ENCODE results near the gene TSPAN33. TPM values are rescaled to one million over a fixed set of nuclear protein-coding genes. Genes with fewer than 3 reads are reported as not detected.
"Not testable (repeated sequence)": the region's sequence is repeated elsewhere in the genome, so short reads cannot be mapped to it uniquely, and the experiment has no call there.

Gene TSPAN33
- total and polyA plus RNA-seq, 10 of the 15 experiments (the other 5 are each of a cell fraction or from before 2014, with no cell fraction given): 12.0 to 123 (median 86.3) TPM

DNA sequence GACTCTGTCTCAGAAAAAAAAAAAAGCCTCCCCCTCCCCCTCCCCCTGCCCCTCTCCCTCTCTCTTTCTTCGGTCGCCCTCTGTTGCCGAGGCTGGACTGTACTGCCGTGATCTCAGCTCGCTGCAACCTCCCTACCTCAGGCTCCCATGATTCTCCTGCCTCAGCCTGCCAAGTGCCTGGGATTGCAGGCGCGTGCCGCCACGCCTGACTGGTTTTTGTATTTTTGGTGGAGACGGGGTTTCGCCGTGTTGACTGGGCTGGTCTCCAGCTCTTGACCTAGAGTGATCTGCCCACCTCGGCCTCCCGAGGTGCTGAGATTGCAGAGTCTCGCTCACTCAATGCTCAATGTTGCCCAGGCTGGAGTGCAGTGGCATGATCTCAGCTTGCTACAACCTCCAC is 71.2 kb downstream of the TSPAN33 start:
- H3K36me3 ChIP-seq (ENCODE audit: control insufficient read depth in 2 of 2, insufficient read depth in 2 of 2, low read length in 1 of 2); H2AFZ ChIP-seq (ENCODE audit: control insufficient read depth, low read depth, low read length); ATAC-seq; H3K79me2 ChIP-seq (ENCODE audit: control insufficient read depth, insufficient read depth, low read length); H3K27me3 ChIP-seq (replicated peaks in 1 of 2; ENCODE audit: control insufficient read depth in 2 of 2, insufficient read depth in 2 of 2, low read length in 1 of 2); H3K4me3 ChIP-seq; POLR2A ChIA-PET; H3K9me3 ChIP-seq (replicated peaks; ENCODE audit: control insufficient read depth, insufficient read depth, low read length); FAIRE-seq; H3K9ac ChIP-seq (ENCODE audit: control insufficient read depth, insufficient read depth, low read length); H4K20me1 ChIP-seq (ENCODE audit: control insufficient read depth, insufficient read depth); H3K4me1 ChIP-seq (ENCODE audit: control insufficient read depth, insufficient read depth, low read length); H3K27ac ChIP-seq (ENCODE audit: control insufficient read depth, insufficient read depth); DNase-seq (ENCODE audit: low read depth, low spot score); H3K4me2 ChIP-seq (ENCODE audit: control insufficient read depth, insufficient read depth); in situ Hi-C loops (cut with MboI); BruUV-seq (replicated peaks): not testable (repeated sequence)
- 85% methylated on average over 10 of the region's 15 CpGs for WGBS (ENCODE audit: insufficient coverage, insufficient replicate concordance, low lambda C conversion rate, missing lambda C conversion rate)
- CTCF ChIA-PET: interaction anchor here (0.7 to 9.6 kb wide), 4 partner anchors 52 to 152 kb away, joined by 3 to 109 read pairs (median 4); no protein-coding TSS in a partner anchor
- SMC1A ChIA-PET (ENCODE audit: uncharacterized antibody, unreplicated experiment): interaction anchor here (1.2 kb wide), 1 partner anchor 48 kb away, joined by 3 read pairs; no protein-coding TSS in a partner anchor
- TF ChIP-seq PAX5 (IDR thresholded peaks at IDR 0.05; ENCODE audit: borderline replicate concordance, low read depth, low read length): 0 out of 2 replicates have a peak, but pooled peaks have one; percentile 8
- intact Hi-C loops (cut with micrococcal nuclease; ENCODE audit: unreplicated experiment): loop anchor here (10.0 kb wide), 1 partner anchor 251 kb away; no protein-coding TSS in a partner anchor
- RAD21 ChIA-PET (ENCODE audit: unreplicated experiment): interaction anchor here (0.7 kb wide), 1 partner anchor 160 kb away, joined by 5 read pairs; no protein-coding TSS in a partner anchor

DNA sequence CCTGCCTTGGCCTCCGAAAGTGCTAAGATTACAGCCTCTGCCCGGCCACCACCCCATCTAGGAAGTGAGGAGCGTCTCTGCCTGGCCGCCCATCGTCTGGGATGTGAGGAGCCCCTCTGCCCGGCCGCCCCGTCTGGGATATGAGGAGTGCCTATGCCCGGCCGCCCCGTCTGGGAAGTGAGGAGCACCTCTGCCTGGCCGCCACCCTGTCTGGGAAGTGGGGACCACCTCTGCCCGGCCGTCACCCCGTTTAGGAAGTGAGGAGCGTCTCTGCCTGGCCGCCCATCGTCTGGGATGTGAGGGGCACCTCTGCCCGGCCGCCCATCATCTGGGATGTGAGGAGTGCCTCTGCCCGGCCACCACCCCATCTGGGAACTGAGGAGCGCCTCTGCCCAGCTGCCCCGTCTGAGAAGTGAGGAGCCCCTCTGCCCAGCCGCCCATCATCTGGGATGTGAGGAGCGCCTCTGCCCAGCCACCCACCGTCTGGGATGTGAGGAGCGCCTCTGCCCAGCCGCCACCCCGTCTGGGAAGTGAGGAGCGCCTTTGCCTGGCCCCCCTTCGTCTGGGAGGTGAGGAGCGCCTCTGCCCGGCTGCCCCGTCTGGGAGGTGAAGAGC is 71.7 kb downstream of the TSPAN33 start:
- H3K27ac ChIP-seq (ENCODE audit: control insufficient read depth, insufficient read depth); H4K20me1 ChIP-seq (ENCODE audit: control insufficient read depth, insufficient read depth); H3K4me3 ChIP-seq; FAIRE-seq; H3K9ac ChIP-seq (ENCODE audit: control insufficient read depth, insufficient read depth, low read length); H3K9me3 ChIP-seq (replicated peaks; ENCODE audit: control insufficient read depth, insufficient read depth, low read length); H3K36me3 ChIP-seq (ENCODE audit: control insufficient read depth in 2 of 2, insufficient read depth in 2 of 2, low read length in 1 of 2); H3K79me2 ChIP-seq (ENCODE audit: control insufficient read depth, insufficient read depth, low read length); BruUV-seq (replicated peaks); POLR2A ChIA-PET; in situ Hi-C loops (cut with MboI); H2AFZ ChIP-seq (ENCODE audit: control insufficient read depth, low read depth, low read length); H3K27me3 ChIP-seq (replicated peaks in 1 of 2; ENCODE audit: control insufficient read depth in 2 of 2, insufficient read depth in 2 of 2, low read length in 1 of 2); H3K4me2 ChIP-seq (ENCODE audit: control insufficient read depth, insufficient read depth); DNase-seq (ENCODE audit: low read depth, low spot score); H3K4me1 ChIP-seq (ENCODE audit: control insufficient read depth, insufficient read depth, low read length); ATAC-seq; SMC1A ChIA-PET (ENCODE audit: uncharacterized antibody, unreplicated experiment); RAD21 ChIA-PET (ENCODE audit: unreplicated experiment): not testable (repeated sequence)
- CTCF ChIA-PET: interaction anchor here (0.7 to 9.6 kb wide), 3 partner anchors 53 to 152 kb away, joined by 3 to 109 read pairs (median 4); no protein-coding TSS in a partner anchor
- WGBS (ENCODE audit: insufficient coverage, insufficient replicate concordance, low lambda C conversion rate, missing lambda C conversion rate): 85% methylated on average over 33 of the region's 34 CpGs
- intact Hi-C loops (cut with micrococcal nuclease; ENCODE audit: unreplicated experiment): loop anchor here (10.0 kb wide), 1 partner anchor 251 kb away; no protein-coding TSS in a partner anchor

DNA sequence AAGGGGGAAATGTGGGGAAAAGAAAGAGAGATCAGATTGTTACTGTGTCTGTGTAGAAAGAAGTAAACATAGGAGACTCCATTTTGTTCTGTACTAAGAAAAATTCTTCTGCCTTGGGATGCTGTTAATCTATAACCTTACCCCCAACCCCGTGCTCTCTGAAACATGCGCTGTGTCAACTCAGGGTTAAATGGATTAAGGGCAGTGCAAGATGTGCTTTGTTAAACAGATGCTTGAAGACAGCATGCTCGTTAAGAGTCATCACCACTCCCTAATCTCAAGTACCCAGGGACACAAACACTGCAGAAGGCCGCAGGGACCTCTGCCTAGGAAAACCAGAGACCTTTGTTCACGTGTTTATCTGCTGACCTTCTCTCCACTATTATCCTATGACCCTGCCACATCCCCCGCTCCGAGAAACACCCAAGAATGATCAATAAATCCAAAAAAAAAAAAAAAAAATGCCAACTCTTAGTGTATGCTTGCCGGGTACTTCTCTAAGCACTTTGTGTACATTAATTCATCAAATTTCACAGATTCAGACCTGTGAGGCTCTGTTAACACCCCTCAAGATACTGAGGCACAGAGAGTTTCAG is 72.4 kb downstream of the TSPAN33 start:
- ATAC-seq; in situ Hi-C loops (cut with MboI); H3K4me1 ChIP-seq (ENCODE audit: control insufficient read depth, insufficient read depth, low read length); H3K9ac ChIP-seq (ENCODE audit: control insufficient read depth, insufficient read depth, low read length); BruUV-seq (replicated peaks); H3K4me2 ChIP-seq (ENCODE audit: control insufficient read depth, insufficient read depth); FAIRE-seq; H3K4me3 ChIP-seq; H3K9me3 ChIP-seq (replicated peaks; ENCODE audit: control insufficient read depth, insufficient read depth, low read length); H3K27ac ChIP-seq (ENCODE audit: control insufficient read depth, insufficient read depth); H3K27me3 ChIP-seq (replicated peaks in 1 of 2; ENCODE audit: control insufficient read depth in 2 of 2, insufficient read depth in 2 of 2, low read length in 1 of 2); H3K79me2 ChIP-seq (ENCODE audit: control insufficient read depth, insufficient read depth, low read length); H3K36me3 ChIP-seq (ENCODE audit: control insufficient read depth in 2 of 2, insufficient read depth in 2 of 2, low read length in 1 of 2); H4K20me1 ChIP-seq (ENCODE audit: control insufficient read depth, insufficient read depth); H2AFZ ChIP-seq (ENCODE audit: control insufficient read depth, low read depth, low read length); DNase-seq (ENCODE audit: low read depth, low spot score): not testable (repeated sequence)
- intact Hi-C loops (cut with micrococcal nuclease; ENCODE audit: unreplicated experiment): loop anchor here (10.0 kb wide), 1 partner anchor 252 kb away; no protein-coding TSS in a partner anchor
- ChIA-PET POLR2A (interaction anchor here (1.0 kb wide), 1 partner anchor 70 kb away, joined by 4 read pairs; no protein-coding TSS in a partner anchor), RAD21 (ENCODE audit: unreplicated experiment) (interaction anchor here (1.6 to 3.6 kb wide), 7 partner anchors 9 to 254 kb away, joined by 4 to 68 read pairs (median 21); no protein-coding TSS in a partner anchor), SMC1A (ENCODE audit: uncharacterized antibody, unreplicated experiment) (interaction anchor here (1.0 to 7.1 kb wide), 12 partner anchors 43 to 257 kb away, joined by 3 to 109 read pairs (median 10); no protein-coding TSS in a partner anchor), CTCF (interaction anchor here (0.9 to 9.7 kb wide), 20 partner anchors 9 to 608 kb away, joined by 3 to 185 read pairs (median 12); partner anchors contain the start of gene ATP6V1F)
- WGBS (ENCODE audit: insufficient coverage, insufficient replicate concordance, low lambda C conversion rate, missing lambda C conversion rate): 63% methylated on average over 7 of the region's 8 CpGs

All from GM12878 (cell line).